PFSK-1 (cell line): ENCODE results near the gene FOXO6.

Source experiments
- POLR2AphosphoS5 ChIP-seq: IDR thresholded peaks from 2 replicates; pipeline ENCODE4 v1.6.1; 2012; ENCODE audit warnings: low read depth, mild to moderate bottlenecking, control low read depth, low read length, moderate library complexity
- REST ChIP-seq, 2 experiments: IDR thresholded peaks; 2 replicates each; pipeline versions ENCODE4 v1.6.1 to v1.8.0; 2011 to 2012; ENCODE audit warnings: low read depth in 2 of 2, low read length in 2 of 2, control low read depth in 1 of 2, inconsistent platforms in 1 of 2, mild to moderate bottlenecking in 1 of 2, moderate library complexity in 1 of 2; ENCODE audit not compliant: insufficient read depth in 1 of 2
- SIN3A ChIP-seq: IDR thresholded peaks from 2 replicates; pipeline ENCODE4 v1.6.1; 2012; ENCODE audit warnings: mild to moderate bottlenecking, low read length, moderate library complexity, borderline replicate concordance; ENCODE audit not compliant: insufficient read depth
- TAF1 ChIP-seq: IDR thresholded peaks from 2 replicates; pipeline ENCODE4 v1.6.1; 2012; ENCODE audit warnings: low read length, control low read depth, borderline replicate concordance; ENCODE audit not compliant: insufficient read depth

- no peak for TF ChIP-seq TAF1
- no peak for TF ChIP-seq SIN3A
- TF ChIP-seq POLR2AphosphoS5: no peak
- no peak for TF ChIP-seq REST (IDR thresholded peaks at IDR 0.05; ENCODE audit: insufficient read depth in 1 of 2, low read depth in 2 of 2, low read length in 2 of 2)
Measured at GRCh38 chr1:41342774-41343355, 18.4 kb upstream of the FOXO6 start.
